K562 (cell line): ENCODE results near the gene PACRG. TPM values are rescaled to one million over a fixed set of nuclear protein-coding genes. Genes with fewer than 3 reads are reported as not detected.

Experiments used
- AFF1 ChIP-seq, 2 experiments: fragments of 450-650 bp; IDR thresholded peaks; 2 replicates each; pipeline ENCODE4 v1.6.1; 2018; ENCODE audit warnings: mild to moderate bottlenecking in 2 of 2, low read depth in 1 of 2; ENCODE audit not compliant: partially characterized antibody in 2 of 2
- CBX2 ChIP-seq: fragments of 200-600 bp; sonication (generic); IDR thresholded peaks from one replicate; pipeline ENCODE4 v1.6.1; 2012; ENCODE audit warnings: mild to moderate bottlenecking, low read length, inconsistent platforms; ENCODE audit not compliant: insufficient read depth, poor library complexity, severe bottlenecking
- COPS2 ChIP-seq: fragments of 450-650 bp; conservative IDR thresholded peaks from 2 replicates; pipeline ENCODE4 v1.6.1; 2016; ENCODE audit warnings: mild to moderate bottlenecking, moderate library complexity
- MTA3 ChIP-seq: fragments of 450-650 bp; formaldehyde crosslinking; IDR thresholded peaks from 2 replicates; pipeline ENCODE4 v1.6.1; 2017; ENCODE audit warnings: mild to moderate bottlenecking, borderline replicate concordance
- ZFX ChIP-seq: sonication (generic); formaldehyde crosslinking; IDR thresholded peaks from 2 replicates; pipeline ENCODE4 v1.8.0; 2022; ENCODE audit warnings: mild to moderate bottlenecking, missing genetic modification reagents, moderate library complexity
- ZNF707 ChIP-seq: fragments of 250-450 bp; sonication (Bioruptor Pico); conservative IDR thresholded peaks from 2 replicates; pipeline ENCODE4 v1.8.0; 2022; ENCODE audit warnings: inconsistent platforms, mild to moderate bottlenecking, moderate library complexity
- polyA plus RNA-seq, 8 experiments: library from polyadenylated mRNA; depleted of rRNA in 4 of 8; stranded (reverse) in 5 of 8; unstranded in 3 of 8; fragments of >200 nt; fragmentation: Nextera tagmentation in 2 of 8; fragmentation: Illumina TruSeq in 1 of 8; extraction: Ambion mirVana in 2 of 8; extraction: Trizol in 1 of 8; gene quantifications; 2 replicates each; pipeline versions ENCODE4 v1.2.1 to v1.2.3, GENCODE V29; 2011 to 2014; ENCODE audit warnings: inconsistent platforms in 1 of 8, missing spikeins in 1 of 8
- total RNA-seq, 7 experiments: library from RNA; depleted of rRNA in 6 of 7; stranded (reverse); fragments of >200 nt in 6 of 7; fragmentation: Illumina TruSeq in 2 of 7; extraction: Trizol in 2 of 7; gene quantifications; 2 replicates each; pipeline versions ENCODE4 v1.2.1 to v1.2.3, GENCODE V29; 2011 to 2021; ENCODE audit warnings: low replicate concordance in 1 of 7
- TF ChIP-seq, protein P1 (sequence below): fragments of 200-400 bp; formaldehyde crosslinking; IDR thresholded peaks from 2 replicates; pipeline ENCODE4 v1.6.1; 2017; ENCODE audit warnings: mild to moderate bottlenecking, low read depth, low read length, moderate library complexity
- TF ChIP-seq, protein P2 (sequence below), 2 experiments: fragments of 450-650 bp; conservative IDR thresholded peaks; 2 replicates each; pipeline ENCODE4 v1.6.1; 2017; ENCODE audit warnings: mild to moderate bottlenecking in 2 of 2, moderate library complexity in 2 of 2

Gene PACRG
- total and polyA plus RNA-seq, 9 of the 15 experiments (the other 6 are each of a cell fraction or from before 2014, with no cell fraction given) = 0.04 TPM; not detected in 8

DNA sequence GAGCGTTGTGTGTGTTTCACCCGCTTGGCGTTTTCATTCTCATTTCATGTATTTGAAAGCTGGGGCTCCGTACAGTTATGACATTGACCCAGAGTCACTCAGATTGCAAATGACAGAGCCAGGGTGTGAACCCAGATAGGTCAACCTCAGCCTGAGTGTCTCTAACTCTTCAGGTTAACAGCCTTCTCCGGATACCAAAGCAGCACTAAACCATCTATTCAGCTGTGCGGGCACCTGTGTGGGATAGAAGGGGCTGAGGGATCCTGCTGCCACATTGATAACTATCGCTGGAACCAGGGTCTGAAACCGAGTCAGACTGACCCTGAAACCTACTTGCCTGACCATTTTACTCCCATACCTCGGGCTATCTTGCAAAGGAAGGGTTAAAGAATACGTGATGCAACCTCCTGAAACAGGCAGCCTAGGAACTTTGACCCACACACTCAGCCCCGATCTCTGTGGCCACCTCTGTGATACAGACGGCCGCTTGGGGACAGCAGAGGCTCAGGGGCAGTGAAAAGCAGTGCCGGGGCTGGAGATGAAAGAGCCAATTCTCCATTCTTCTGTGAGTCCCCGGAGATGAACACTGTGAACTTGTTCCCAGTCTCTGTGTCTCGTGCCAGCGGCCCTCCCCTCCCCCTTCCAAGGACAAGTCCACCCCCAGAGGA, 453.2 kb downstream of the PACRG start (continued):
- peak in 1 of 2 experiments; percentile 85 for TF ChIP-seq AFF1 (IDR thresholded peaks at IDR 0.05; ENCODE audit: low read depth in 1 of 2, partially characterized antibody in 2 of 2)
- TF ChIP-seq, protein P1, sequence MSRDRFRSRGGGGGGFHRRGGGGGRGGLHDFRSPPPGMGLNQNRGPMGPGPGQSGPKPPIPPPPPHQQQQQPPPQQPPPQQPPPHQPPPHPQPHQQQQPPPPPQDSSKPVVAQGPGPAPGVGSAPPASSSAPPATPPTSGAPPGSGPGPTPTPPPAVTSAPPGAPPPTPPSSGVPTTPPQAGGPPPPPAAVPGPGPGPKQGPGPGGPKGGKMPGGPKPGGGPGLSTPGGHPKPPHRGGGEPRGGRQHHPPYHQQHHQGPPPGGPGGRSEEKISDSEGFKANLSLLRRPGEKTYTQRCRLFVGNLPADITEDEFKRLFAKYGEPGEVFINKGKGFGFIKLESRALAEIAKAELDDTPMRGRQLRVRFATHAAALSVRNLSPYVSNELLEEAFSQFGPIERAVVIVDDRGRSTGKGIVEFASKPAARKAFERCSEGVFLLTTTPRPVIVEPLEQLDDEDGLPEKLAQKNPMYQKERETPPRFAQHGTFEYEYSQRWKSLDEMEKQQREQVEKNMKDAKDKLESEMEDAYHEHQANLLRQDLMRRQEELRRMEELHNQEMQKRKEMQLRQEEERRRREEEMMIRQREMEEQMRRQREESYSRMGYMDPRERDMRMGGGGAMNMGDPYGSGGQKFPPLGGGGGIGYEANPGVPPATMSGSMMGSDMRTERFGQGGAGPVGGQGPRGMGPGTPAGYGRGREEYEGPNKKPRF = no peak
- no peak for TF ChIP-seq ZNF707 (CRISPR knock-in tag)
- TF ChIP-seq COPS2 = no peak
- peak; percentile 75; the same call in 1 of the 2 replicates for TF ChIP-seq MTA3
- no peak for TF ChIP-seq CBX2
- no peak for TF ChIP-seq ZFX
- TF ChIP-seq, protein P2, sequence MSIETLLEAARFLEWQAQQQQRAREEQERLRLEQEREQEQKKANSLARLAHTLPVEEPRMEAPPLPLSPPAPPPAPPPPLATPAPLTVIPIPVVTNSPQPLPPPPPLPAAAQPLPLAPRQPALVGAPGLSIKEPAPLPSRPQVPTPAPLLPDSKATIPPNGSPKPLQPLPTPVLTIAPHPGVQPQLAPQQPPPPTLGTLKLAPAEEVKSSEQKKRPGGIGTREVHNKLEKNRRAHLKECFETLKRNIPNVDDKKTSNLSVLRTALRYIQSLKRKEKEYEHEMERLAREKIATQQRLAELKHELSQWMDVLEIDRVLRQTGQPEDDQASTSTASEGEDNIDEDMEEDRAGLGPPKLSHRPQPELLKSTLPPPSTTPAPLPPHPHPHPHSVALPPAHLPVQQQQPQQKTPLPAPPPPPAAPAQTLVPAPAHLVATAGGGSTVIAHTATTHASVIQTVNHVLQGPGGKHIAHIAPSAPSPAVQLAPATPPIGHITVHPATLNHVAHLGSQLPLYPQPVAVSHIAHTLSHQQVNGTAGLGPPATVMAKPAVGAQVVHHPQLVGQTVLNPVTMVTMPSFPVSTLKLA (conservative IDR thresholded peaks at IDR 0.05) = no peak
